Natural killer cell (primary cell): ENCODE results near the gene ELL3. TPM values are rescaled to one million over a fixed set of nuclear protein-coding genes. Genes with fewer than 3 reads are reported as not detected.

ENCODE experiments used
- ATAC-seq, 3 donors: fragments of 150-1000 bp in 2 of 3; fragments of 200-7000 bp in 1 of 3; cut with Tn5 transposase; 1 replicate in 1 of 3; 2 replicates in 2 of 3; pipeline ENCODE4 v1.10.0; 2021; ENCODE audit warnings: mild to moderate bottlenecking in 2 of 3, moderate library complexity in 2 of 3
- DNase-seq, 2 donors: peaks; one replicate each; pipeline versions ENCODE4 v3.0.0 to v3.0.0-alpha.2; 2013 to 2021; ENCODE audit warnings: mixed read lengths in 1 of 2
- H3K27ac ChIP-seq: one replicate; pipeline ENCODE4 v1.5.1; 2013; ENCODE audit warnings: mild to moderate bottlenecking, low read length
- H3K27me3 ChIP-seq: one replicate; pipeline ENCODE4 v1.6.1; 2013; ENCODE audit warnings: low read length; ENCODE audit not compliant: control insufficient read depth, insufficient read depth
- H3K36me3 ChIP-seq: one replicate; pipeline ENCODE4 v1.6.1; 2013; ENCODE audit warnings: low read length; ENCODE audit not compliant: control insufficient read depth, insufficient read depth
- H3K4me1 ChIP-seq: one replicate; pipeline ENCODE4 v1.6.1; 2013; ENCODE audit warnings: low read length; ENCODE audit not compliant: control insufficient read depth, insufficient read depth
- H3K4me3 ChIP-seq: one replicate; pipeline ENCODE4 v1.5.1; 2013; ENCODE audit warnings: low read length
- H3K9me3 ChIP-seq: one replicate; pipeline ENCODE4 v1.6.1; 2013; ENCODE audit warnings: low read length; ENCODE audit not compliant: control insufficient read depth, insufficient read depth
- H3K27ac Mint-ChIP-seq, 2 donors: one replicate each; pipeline ENCODE4 v1.8.0; 2022; ENCODE audit warnings: mild to moderate bottlenecking in 2 of 2, mixed read lengths in 2 of 2, moderate library complexity in 1 of 2
- H3K27me3 Mint-ChIP-seq, 2 donors: one replicate each; pipeline ENCODE4 v1.8.0; 2022; ENCODE audit warnings: low read depth in 2 of 2, mixed read lengths in 2 of 2
- H3K36me3 Mint-ChIP-seq: one replicate; pipeline ENCODE4 v1.8.0; 2022; ENCODE audit warnings: mixed read lengths
- H3K4me1 Mint-ChIP-seq, 2 donors: one replicate each; pipeline ENCODE4 v1.8.0; 2022; ENCODE audit warnings: mixed read lengths in 2 of 2
- H3K4me3 Mint-ChIP-seq: one replicate; pipeline ENCODE4 v1.8.0; 2022; ENCODE audit warnings: mild to moderate bottlenecking, moderate library complexity, mixed read lengths
- H3K9me3 Mint-ChIP-seq, 2 donors: one replicate each; pipeline ENCODE4 v1.8.0; 2022; ENCODE audit warnings: mixed read lengths in 2 of 2
- WGBS: methylation state at CpG from one replicate; pipeline ENCODE4 v1.1.7; 2013; ENCODE audit warnings: missing lambda C conversion rate; ENCODE audit not compliant: insufficient coverage; 5-methylcytosine and 5-hydroxymethylcytosine counted together
- intact Hi-C: fragments of 100-400 bp; cut with micrococcal nuclease; formaldehyde crosslinking; loops from one replicate; pipeline ENCODE4 v1.14.2; 2022
- total RNA-seq, 4 donors: library from RNA; stranded (reverse); fragments of 120-200 nt in 1 of 4; gene quantifications; one replicate each; pipeline versions ENCODE4 v1.2.3 to v1.2.4, GENCODE V29; 2013 to 2022
- TF ChIP-seq, protein P1 (sequence below): fragments of 200-600 bp; IDR thresholded peaks from one replicate; pipeline ENCODE4 v1.8.0; 2022; ENCODE audit warnings: antibody characterized with exemption

ELL3 gene
- total RNA-seq, 3 donors from 2014 or later (not counting 1 experiment from before 2014, with no cell fraction given), result 0.82 to 0.88 TPM; not detected in 1

GRCh38 chr15:43794269-43795037 lies 17.7 kb upstream of the ELL3 start:
- ATAC-seq, result no peak
- Mint-ChIP-seq H3K27ac (peak overlapping the region; percentile 98 to 99), H3K4me3 (peak overlapping the region; percentile 97), H3K27me3 (no peaks in the 10 kb centered on the region), H3K9me3 (no peaks in the 10 kb centered on the region), H3K36me3 (no peaks in the 10 kb centered on the region), H3K4me1 (peaks cover 51 to 68% of the 10 kb centered on the region in 2 donors)
- Histone ChIP-seq H3K9me3 (no peaks in the 10 kb centered on the region), H3K36me3 (peaks cover 43% of the 10 kb centered on the region), H3K27ac (no peak overlapping the region), H3K4me1 (peaks cover 39% of the 10 kb centered on the region), H3K27me3 (no peaks in the 10 kb centered on the region), H3K4me3 (no peak overlapping the region)
- intact Hi-C loops, result no loop called here
- 94% methylated on average over 9 of the region's 9 CpGs for WGBS
- TF ChIP-seq, protein P1, sequence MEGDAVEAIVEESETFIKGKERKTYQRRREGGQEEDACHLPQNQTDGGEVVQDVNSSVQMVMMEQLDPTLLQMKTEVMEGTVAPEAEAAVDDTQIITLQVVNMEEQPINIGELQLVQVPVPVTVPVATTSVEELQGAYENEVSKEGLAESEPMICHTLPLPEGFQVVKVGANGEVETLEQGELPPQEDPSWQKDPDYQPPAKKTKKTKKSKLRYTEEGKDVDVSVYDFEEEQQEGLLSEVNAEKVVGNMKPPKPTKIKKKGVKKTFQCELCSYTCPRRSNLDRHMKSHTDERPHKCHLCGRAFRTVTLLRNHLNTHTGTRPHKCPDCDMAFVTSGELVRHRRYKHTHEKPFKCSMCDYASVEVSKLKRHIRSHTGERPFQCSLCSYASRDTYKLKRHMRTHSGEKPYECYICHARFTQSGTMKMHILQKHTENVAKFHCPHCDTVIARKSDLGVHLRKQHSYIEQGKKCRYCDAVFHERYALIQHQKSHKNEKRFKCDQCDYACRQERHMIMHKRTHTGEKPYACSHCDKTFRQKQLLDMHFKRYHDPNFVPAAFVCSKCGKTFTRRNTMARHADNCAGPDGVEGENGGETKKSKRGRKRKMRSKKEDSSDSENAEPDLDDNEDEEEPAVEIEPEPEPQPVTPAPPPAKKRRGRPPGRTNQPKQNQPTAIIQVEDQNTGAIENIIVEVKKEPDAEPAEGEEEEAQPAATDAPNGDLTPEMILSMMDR, result no peak
- no peak for DNase-seq

GRCh38 chr15:43793647-43794046 lies 16.9 kb upstream of the ELL3 start:
- Mint-ChIP-seq H3K4me1 (peaks cover 46 to 62% of the 10 kb centered on the region in 2 donors), H3K27ac (peak overlapping the region; percentile 98 to 99), H3K27me3 (no peaks in the 10 kb centered on the region), H3K4me3 (peak overlapping the region; percentile 97), H3K9me3 (no peaks in the 10 kb centered on the region), H3K36me3 (no peaks in the 10 kb centered on the region)
- TF ChIP-seq, protein P1, result no peak
- Histone ChIP-seq H3K36me3 (peaks cover 38% of the 10 kb centered on the region), H3K9me3 (no peaks in the 10 kb centered on the region), H3K4me1 (peaks cover 35% of the 10 kb centered on the region), H3K27ac (peak overlapping the region; percentile 98), H3K4me3 (no peak overlapping the region), H3K27me3 (no peaks in the 10 kb centered on the region)
- WGBS, result 87% methylated on average over 9 of the region's 10 CpGs
- intact Hi-C loops, result no loop called here
- no peak for ATAC-seq
- no peak for DNase-seq

DNA sequence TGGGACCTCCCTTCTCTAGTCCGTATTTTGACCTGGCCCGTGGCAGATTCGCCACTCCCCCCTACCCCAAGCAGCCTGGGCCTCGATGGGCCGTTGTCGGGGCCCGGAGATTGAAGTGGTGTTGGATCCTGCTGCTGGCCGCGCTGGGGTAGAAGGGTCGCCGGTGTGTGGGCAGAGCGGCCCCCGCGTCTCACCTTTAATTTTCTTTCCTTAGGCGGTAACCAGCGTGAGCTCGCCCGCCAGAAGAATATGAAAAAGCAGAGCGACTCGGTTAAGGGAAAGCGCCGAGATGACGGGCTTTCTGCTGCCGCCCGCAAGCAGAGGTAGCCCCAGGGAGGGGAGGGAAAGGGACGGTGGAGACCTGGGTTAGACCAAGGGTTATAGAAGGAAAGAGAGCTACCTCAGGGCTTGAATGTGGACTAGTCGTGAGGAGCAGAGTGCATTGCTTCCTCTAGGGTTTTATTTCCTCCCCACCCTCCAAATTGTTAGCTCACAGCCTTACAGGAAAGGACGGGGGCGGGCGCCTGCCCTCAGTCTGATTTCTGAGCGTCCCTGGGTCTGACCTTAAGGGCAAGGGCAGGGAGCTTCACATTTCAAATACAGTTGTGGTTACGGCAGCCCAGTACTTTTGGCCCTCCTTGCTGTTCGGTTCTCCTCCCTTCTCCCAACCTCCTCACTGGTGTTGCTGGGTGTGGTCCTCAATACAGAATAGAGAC lies 16.2 kb upstream of the ELL3 start:
- Histone ChIP-seq H3K27me3 (no peaks in the 10 kb centered on the region), H3K27ac (peak overlapping the region; percentile 98), H3K4me3 (peak overlapping the region; percentile 99), H3K36me3 (peaks cover 38% of the 10 kb centered on the region), H3K9me3 (no peaks in the 10 kb centered on the region), H3K4me1 (peaks cover 35% of the 10 kb centered on the region)
- Mint-ChIP-seq H3K9me3 (no peaks in the 10 kb centered on the region), H3K4me3 (peak overlapping the region; percentile 97), H3K36me3 (no peaks in the 10 kb centered on the region), H3K27me3 (no peaks in the 10 kb centered on the region), H3K27ac (peak overlapping the region; percentile 98 to 99), H3K4me1 (peaks cover 46 to 57% of the 10 kb centered on the region in 2 donors)
- DNase-seq, result peak; percentile 19 to 46
- intact Hi-C loops, result loop anchor here (1.0 kb wide), 4 partner anchors 7 to 43 kb away; partner anchors contain the start of genes HYPK, MFAP1 and SERINC4
- TF ChIP-seq, protein P1, result no peak
- WGBS, result 4% methylated on average over 33 of the region's 33 CpGs
- ATAC-seq, result no peak
